ENCODE data around the gene MORN1. TPM values are rescaled to one million over a fixed set of nuclear protein-coding genes. Genes with fewer than 3 reads are reported as not detected.

Gene MORN1
- total RNA-seq, 1 donor from 2014 or later: 24.4 TPM

DNA sequence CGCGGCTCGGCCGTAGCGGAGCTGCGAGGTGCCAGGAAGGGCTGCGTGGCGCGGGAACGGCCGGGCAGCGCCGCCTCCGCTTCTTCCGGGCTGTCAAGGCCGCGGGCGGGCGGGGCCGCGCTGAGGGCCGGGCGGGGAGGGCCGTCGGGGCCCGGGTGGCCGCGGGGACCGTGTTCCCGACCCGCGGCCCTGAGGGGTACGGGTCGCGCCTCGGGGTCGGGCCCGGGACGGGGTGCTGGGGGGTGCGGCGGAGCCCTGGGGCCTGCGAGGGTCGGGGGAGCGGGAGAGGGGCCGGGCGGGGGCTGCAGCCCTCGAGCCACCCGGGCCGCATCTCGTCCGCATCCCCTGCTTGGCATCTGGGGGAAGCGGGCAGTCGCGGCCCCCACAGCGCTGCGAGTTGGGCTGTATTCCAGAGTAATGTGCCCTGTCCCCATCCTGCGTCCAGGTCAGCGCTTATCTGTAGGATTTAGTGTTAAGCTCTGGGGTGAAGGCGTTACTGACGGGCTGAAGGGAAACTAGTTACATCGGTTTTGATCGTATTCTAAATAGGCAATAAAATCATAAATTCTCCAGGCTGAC, 666 bp upstream of the MORN1 start:
- DNase-seq (ENCODE audit: low read depth, low spot score): no peak
- Mint-ChIP-seq H3K4me3 (peak overlapping the region; percentile 92), H3K9me3 (no peaks in the 10 kb centered on the region), H3K36me3 (ENCODE audit: low read depth) (peaks cover under 1% of the 10 kb centered on the region), H3K27ac (ENCODE audit: unreplicated experiment) (peak overlapping the region; percentile 24), H3K27me3 (ENCODE audit: low read depth) (no peaks in the 10 kb centered on the region), H3K4me1 (peaks cover 18% of the 10 kb centered on the region)
- TF ChIP-seq, protein P1, sequence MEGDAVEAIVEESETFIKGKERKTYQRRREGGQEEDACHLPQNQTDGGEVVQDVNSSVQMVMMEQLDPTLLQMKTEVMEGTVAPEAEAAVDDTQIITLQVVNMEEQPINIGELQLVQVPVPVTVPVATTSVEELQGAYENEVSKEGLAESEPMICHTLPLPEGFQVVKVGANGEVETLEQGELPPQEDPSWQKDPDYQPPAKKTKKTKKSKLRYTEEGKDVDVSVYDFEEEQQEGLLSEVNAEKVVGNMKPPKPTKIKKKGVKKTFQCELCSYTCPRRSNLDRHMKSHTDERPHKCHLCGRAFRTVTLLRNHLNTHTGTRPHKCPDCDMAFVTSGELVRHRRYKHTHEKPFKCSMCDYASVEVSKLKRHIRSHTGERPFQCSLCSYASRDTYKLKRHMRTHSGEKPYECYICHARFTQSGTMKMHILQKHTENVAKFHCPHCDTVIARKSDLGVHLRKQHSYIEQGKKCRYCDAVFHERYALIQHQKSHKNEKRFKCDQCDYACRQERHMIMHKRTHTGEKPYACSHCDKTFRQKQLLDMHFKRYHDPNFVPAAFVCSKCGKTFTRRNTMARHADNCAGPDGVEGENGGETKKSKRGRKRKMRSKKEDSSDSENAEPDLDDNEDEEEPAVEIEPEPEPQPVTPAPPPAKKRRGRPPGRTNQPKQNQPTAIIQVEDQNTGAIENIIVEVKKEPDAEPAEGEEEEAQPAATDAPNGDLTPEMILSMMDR (conservative IDR thresholded peaks at IDR 0.05): no peak

GRCh38 chr1:2389644-2390043, 1.7 kb downstream of the MORN1 start:
- H3K27ac Mint-ChIP-seq (ENCODE audit: unreplicated experiment): no peak overlapping the region
- H3K27me3 Mint-ChIP-seq (ENCODE audit: low read depth): no peaks in the 10 kb centered on the region
- no peak for DNase-seq (ENCODE audit: low read depth, low spot score)
- H3K4me1 Mint-ChIP-seq: peaks cover 18% of the 10 kb centered on the region
- H3K36me3 Mint-ChIP-seq (ENCODE audit: low read depth): no peaks in the 10 kb centered on the region
- H3K4me3 Mint-ChIP-seq: peak overlapping the region; percentile 92
- TF ChIP-seq, protein P1 (conservative IDR thresholded peaks at IDR 0.05): no peak
- H3K9me3 Mint-ChIP-seq: no peaks in the 10 kb centered on the region

DNA sequence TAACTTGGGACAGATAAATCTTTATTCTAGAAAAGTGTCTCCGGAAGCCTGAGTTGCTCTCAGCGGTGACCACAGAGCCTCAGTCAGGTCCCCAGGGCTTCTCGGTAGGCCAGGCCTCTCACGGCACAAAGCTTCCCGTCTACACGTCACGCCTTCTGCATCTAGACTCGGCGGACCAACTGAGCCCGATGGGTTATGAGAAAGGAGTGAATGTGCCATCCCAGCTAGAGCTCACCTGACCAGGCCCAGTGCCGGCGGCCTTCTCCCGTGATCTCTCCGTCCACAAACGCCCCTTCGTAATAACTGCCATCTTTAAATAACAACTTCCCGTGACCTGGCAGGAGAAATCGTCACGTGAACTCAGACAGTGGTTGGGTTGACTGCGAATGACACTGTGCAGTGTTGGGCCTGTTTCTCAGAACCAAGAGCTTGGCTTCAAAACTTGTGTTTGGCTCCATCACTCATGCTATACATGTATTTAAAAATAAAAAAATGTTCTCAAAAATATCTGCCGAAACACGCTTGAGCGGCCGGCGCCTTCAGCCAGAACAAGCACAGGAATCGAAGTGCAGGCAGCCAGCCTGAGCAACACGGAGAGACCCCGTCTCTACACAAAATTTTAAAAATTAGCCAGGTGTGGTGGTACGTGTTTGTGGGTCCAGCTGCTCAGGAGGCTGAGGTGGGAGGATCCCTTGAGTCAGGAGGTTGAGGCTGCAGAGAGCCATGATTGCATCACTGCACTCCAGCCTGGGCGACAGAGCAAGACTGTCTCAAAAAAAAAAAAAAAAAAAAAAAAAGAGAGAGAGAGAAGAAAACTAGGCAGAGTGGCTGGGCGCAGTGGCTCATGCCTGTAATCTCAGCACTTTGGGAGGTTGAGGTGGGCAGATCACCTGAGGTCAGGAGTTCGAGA, 3.1 kb downstream of the MORN1 start:
- Mint-ChIP-seq H3K4me3 (no peak overlapping the region), H3K36me3 (ENCODE audit: low read depth) (no peaks in the 10 kb centered on the region), H3K27ac (ENCODE audit: unreplicated experiment) (no peak overlapping the region), H3K27me3 (ENCODE audit: low read depth) (no peaks in the 10 kb centered on the region), H3K4me1 (peaks cover 11% of the 10 kb centered on the region), H3K9me3 (no peaks in the 10 kb centered on the region)
- DNase-seq (ENCODE audit: low read depth, low spot score): no peak
- TF ChIP-seq, protein P1 (conservative IDR thresholded peaks at IDR 0.05): no peak

GRCh38 chr1:2386636-2387611, 4.4 kb downstream of the MORN1 start:
- Mint-ChIP-seq H3K36me3 (ENCODE audit: low read depth) (no peaks in the 10 kb centered on the region), H3K9me3 (no peaks in the 10 kb centered on the region), H3K27ac (ENCODE audit: unreplicated experiment) (peak overlapping the region; percentile 57), H3K4me3 (peak overlapping the region; percentile 56), H3K27me3 (ENCODE audit: low read depth) (no peaks in the 10 kb centered on the region), H3K4me1 (no peaks in the 10 kb centered on the region)
- DNase-seq (ENCODE audit: low read depth, low spot score): no peak
- TF ChIP-seq, protein P1 (conservative IDR thresholded peaks at IDR 0.05): no peak

DNA sequence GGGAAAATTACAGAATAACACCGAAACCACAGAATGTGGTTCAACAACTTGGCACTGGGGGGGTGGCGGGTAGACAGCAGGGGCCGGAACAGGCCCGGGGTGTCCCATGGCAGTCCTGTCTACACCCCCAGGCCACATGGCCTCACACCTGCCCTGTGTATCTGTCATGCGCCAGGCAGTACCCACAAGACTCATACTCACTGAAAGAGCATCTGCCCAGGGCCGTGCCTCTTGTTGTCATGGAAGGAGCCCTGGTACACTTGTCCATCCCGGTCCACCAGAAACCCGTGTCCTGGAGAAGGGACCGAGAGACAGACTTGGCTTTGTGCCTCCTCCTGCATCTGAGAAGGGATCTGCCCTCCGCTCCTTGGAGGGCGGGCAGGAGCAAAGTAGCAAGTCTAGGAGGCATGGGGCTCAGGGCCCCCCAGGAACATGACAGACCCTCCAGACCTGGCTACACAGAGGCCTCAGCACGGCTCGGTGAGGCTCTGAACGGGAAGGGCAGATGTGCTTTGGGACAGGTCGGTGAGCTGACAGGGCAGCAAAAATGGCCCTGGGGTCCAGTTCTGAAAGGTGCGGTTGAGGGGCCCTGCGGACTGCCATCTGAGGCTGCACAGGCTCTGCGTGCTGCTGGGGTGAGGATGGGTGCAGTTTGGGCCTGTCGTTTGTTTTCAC, 5.6 kb downstream of the MORN1 start:
- H3K9me3 Mint-ChIP-seq: no peaks in the 10 kb centered on the region
- DNase-seq (ENCODE audit: low read depth, low spot score): no peak
- H3K27me3 Mint-ChIP-seq (ENCODE audit: low read depth): no peaks in the 10 kb centered on the region
- peak overlapping the region; percentile 47 for H3K4me3 Mint-ChIP-seq
- H3K36me3 Mint-ChIP-seq (ENCODE audit: low read depth): no peaks in the 10 kb centered on the region
- peak overlapping the region; percentile 57 for H3K27ac Mint-ChIP-seq (ENCODE audit: unreplicated experiment)
- no peaks in the 10 kb centered on the region for H3K4me1 Mint-ChIP-seq
- TF ChIP-seq, protein P1 (conservative IDR thresholded peaks at IDR 0.05): no peak
